Hepatocyte (in vitro differentiated cells): ENCODE results near the gene BAMBI. TPM values are rescaled to one million over a fixed set of nuclear protein-coding genes. Genes with fewer than 3 reads are reported as not detected.

Experiments used
- DNase-seq: peaks from one replicate; pipeline ENCODE4 v3.0.0-alpha.2; 2016; ENCODE audit warnings: low spot score
- H2AFZ ChIP-seq: fragments of 200-600 bp; sonication (generic); 2 replicates; pipeline ENCODE4 v1.6.0; 2016; ENCODE audit warnings: antibody characterized with exemption, mild to moderate bottlenecking
- H3K27ac ChIP-seq: fragments of 200-600 bp; sonication (generic); 2 replicates; pipeline ENCODE4 v1.5.1; 2016; ENCODE audit warnings: mild to moderate bottlenecking
- H3K27me3 ChIP-seq: fragments of 200-600 bp; sonication (generic); 2 replicates; pipeline ENCODE4 v1.6.1; 2016
- H3K36me3 ChIP-seq: fragments of 200-600 bp; sonication (generic); replicated peaks from 2 replicates; pipeline ENCODE4 v1.5.1; 2016; ENCODE audit warnings: low read depth; ENCODE audit not compliant: insufficient read depth
- H3K4me1 ChIP-seq: fragments of 200-600 bp; sonication (generic); 2 replicates; pipeline ENCODE4 v1.5.1; 2016; ENCODE audit warnings: mild to moderate bottlenecking, moderate library complexity; ENCODE audit not compliant: insufficient read depth
- H3K4me2 ChIP-seq: fragments of 200-600 bp; sonication (generic); 2 replicates; pipeline ENCODE4 v1.6.0; 2016
- H3K4me3 ChIP-seq: fragments of 200-600 bp; sonication (generic); 2 replicates; pipeline ENCODE4 v1.5.1; 2016; ENCODE audit warnings: mild to moderate bottlenecking
- H3K79me2 ChIP-seq: fragments of 200-600 bp; sonication (generic); 2 replicates; pipeline ENCODE4 v1.6.0; 2017; ENCODE audit warnings: mild to moderate bottlenecking
- H3K9me2 ChIP-seq: fragments of 200-600 bp; sonication (generic); replicated peaks from 2 replicates; pipeline ENCODE4 v1.6.0; 2017; ENCODE audit warnings: mild to moderate bottlenecking; ENCODE audit not compliant: insufficient read depth
- H3K9me3 ChIP-seq: fragments of 200-600 bp; sonication (generic); 2 replicates; pipeline ENCODE4 v1.5.1; 2016; ENCODE audit warnings: low read depth, mild to moderate bottlenecking
- H4K20me1 ChIP-seq: fragments of 200-600 bp; sonication (generic); 2 replicates; pipeline ENCODE4 v1.6.0; 2016; ENCODE audit warnings: mild to moderate bottlenecking; ENCODE audit not compliant: insufficient read depth, poor library complexity, severe bottlenecking
- CTCF ChIP-seq: fragments of 200-600 bp; sonication (generic); IDR thresholded peaks from 2 replicates; pipeline ENCODE4 v1.5.1; 2016; ENCODE audit warnings: antibody characterized with exemption, mild to moderate bottlenecking; ENCODE audit not compliant: poor library complexity
- EZH2 ChIP-seq: fragments of 200-600 bp; sonication (generic); IDR thresholded peaks from 2 replicates; pipeline ENCODE4 v1.6.1; 2016; ENCODE audit warnings: antibody characterized with exemption, mild to moderate bottlenecking, borderline replicate concordance
- EZH2phosphoT487 ChIP-seq: fragments of 200-600 bp; sonication (generic); IDR thresholded peaks from one replicate; pipeline ENCODE4 v1.6.1; 2018; ENCODE audit warnings: antibody characterized with exemption, mild to moderate bottlenecking, low read depth, moderate library complexity; ENCODE audit not compliant: unreplicated experiment, severe bottlenecking
- whole genome bisulfite sequencing: methylation state at CpG from one replicate; pipeline ENCODE4 v1.1.6; 2016; ENCODE audit warnings: low lambda C conversion rate; ENCODE audit errors: missing lambda C conversion rate; 5-methylcytosine and 5-hydroxymethylcytosine counted together
- polyA plus RNA-seq: library from polyadenylated mRNA; unstranded; fragments of >200 nt; fragmentation: Nextera tagmentation; extraction: Ambion mirVana; gene quantifications from 2 replicates; pipeline ENCODE4 v1.2.1, GENCODE V29; 2016
- total RNA-seq: library from RNA; depleted of rRNA; stranded (reverse); fragments of >200 nt; gene quantifications from 2 replicates; pipeline ENCODE4 v1.2.3, GENCODE V29; 2014

The BAMBI gene
- total and polyA plus RNA-seq, 2 experiments from 2014 or later = 116 to 148 TPM

GRCh38 chr10:28715246-28715645, 37.9 kb downstream of the BAMBI start:
- Histone ChIP-seq H2AFZ (no peak overlapping the region), H3K79me2 (no peaks in the 10 kb centered on the region), H3K27ac (no peak overlapping the region), H3K9me3 (no peaks in the 10 kb centered on the region), H3K27me3 (no peaks in the 10 kb centered on the region), H3K4me3 (no peak overlapping the region), H3K4me2 (no peak overlapping the region), H3K4me1 (peaks cover 6% of the 10 kb centered on the region), H3K9me2 (no peaks in the 10 kb centered on the region), H4K20me1 (no peaks in the 10 kb centered on the region), H3K36me3 (no peaks in the 10 kb centered on the region)
- no peak for TF ChIP-seq CTCF
- WGBS = 33% methylated on average over 4 of the region's 4 CpGs
- no peak for DNase-seq

GRCh38 chr10:28715757-28716156, 38.4 kb downstream of the BAMBI start:
- WGBS = 81% methylated on average over 2 of the region's 2 CpGs
- Histone ChIP-seq H3K4me1 (peaks cover 6% of the 10 kb centered on the region), H3K9me2 (no peaks in the 10 kb centered on the region), H3K27ac (no peak overlapping the region), H3K79me2 (no peaks in the 10 kb centered on the region), H3K27me3 (no peaks in the 10 kb centered on the region), H3K4me2 (no peak overlapping the region), H4K20me1 (no peaks in the 10 kb centered on the region), H3K9me3 (no peaks in the 10 kb centered on the region), H3K4me3 (no peak overlapping the region), H3K36me3 (no peaks in the 10 kb centered on the region), H2AFZ (no peak overlapping the region)
- no peak for DNase-seq
- no peak for TF ChIP-seq EZH2phosphoT487
- TF ChIP-seq EZH2 = no peak
- TF ChIP-seq CTCF = no peak

- 96% methylated on average over 1 of the region's 1 CpG for WGBS
- no peak overlapping the region for H3K27ac ChIP-seq
- no peaks in the 10 kb centered on the region for H3K9me2 ChIP-seq
- H3K27me3 ChIP-seq = no peaks in the 10 kb centered on the region
- no peaks in the 10 kb centered on the region for H3K79me2 ChIP-seq
- H3K4me2 ChIP-seq = no peak overlapping the region
- H3K4me3 ChIP-seq = no peak overlapping the region
- TF ChIP-seq CTCF (no peak), EZH2 (no peak), EZH2phosphoT487 (no peak)
- no peaks in the 10 kb centered on the region for H4K20me1 ChIP-seq
- H3K36me3 ChIP-seq = no peaks in the 10 kb centered on the region
- H2AFZ ChIP-seq = no peak overlapping the region
- no peaks in the 10 kb centered on the region for H3K9me3 ChIP-seq
- H3K4me1 ChIP-seq = peaks cover 10% of the 10 kb centered on the region
- no peak for DNase-seq
Measured at GRCh38 chr10:28716748-28717147, 39.4 kb downstream of the BAMBI start.

GRCh38 chr10:28717656-28718201, 40.4 kb downstream of the BAMBI start:
- no peaks in the 10 kb centered on the region for H3K36me3 ChIP-seq
- no peak overlapping the region for H3K27ac ChIP-seq
- DNase-seq = no peak
- 64% methylated on average over 3 of the region's 3 CpGs for WGBS
- H3K9me3 ChIP-seq = no peaks in the 10 kb centered on the region
- no peak overlapping the region for H3K4me3 ChIP-seq
- H3K9me2 ChIP-seq = no peaks in the 10 kb centered on the region
- no peak overlapping the region for H3K4me2 ChIP-seq
- H4K20me1 ChIP-seq = no peaks in the 10 kb centered on the region
- H3K27me3 ChIP-seq = no peaks in the 10 kb centered on the region
- no peak overlapping the region for H2AFZ ChIP-seq
- TF ChIP-seq EZH2 (no peak), EZH2phosphoT487 (no peak), CTCF (no peak)
- peaks cover 15% of the 10 kb centered on the region for H3K4me1 ChIP-seq
- no peaks in the 10 kb centered on the region for H3K79me2 ChIP-seq
